HepG2 (cell line): ENCODE results near the gene CHEK1.

Experiments used
- CENPT ChIP-seq: sonication (generic); formaldehyde crosslinking; IDR thresholded peaks from 2 replicates; pipeline ENCODE4 v1.8.0; 2022; ENCODE audit warnings: low read depth, mild to moderate bottlenecking, moderate library complexity, missing genetic modification reagents
- GABPA ChIP-seq, 2 experiments: IDR thresholded peaks; 2 replicates each; pipeline ENCODE4 v1.6.1; 2011 to 2016; ENCODE audit warnings: low read depth in 2 of 2, low read length in 1 of 2, missing biosample characterization in 1 of 2, missing genetic modification characterization in 1 of 2
- HOXA7 ChIP-seq: sonication (generic); formaldehyde crosslinking; IDR thresholded peaks from 2 replicates; pipeline ENCODE4 v1.8.1; 2022; ENCODE audit warnings: mild to moderate bottlenecking, missing genetic modification reagents, moderate library complexity
- KAT7 ChIP-seq: IDR thresholded peaks from 2 replicates; pipeline ENCODE4 v1.6.1; 2018; ENCODE audit warnings: borderline replicate concordance, missing compliant biosample characterization
- MTA1 ChIP-seq: sonication (generic); formaldehyde crosslinking; IDR thresholded peaks from 2 replicates; pipeline ENCODE4 v1.4.0; 2020; ENCODE audit warnings: missing genetic modification reagents, mild to moderate bottlenecking, borderline replicate concordance
- MTF2 ChIP-seq: sonication (generic); formaldehyde crosslinking; IDR thresholded peaks from 2 replicates; pipeline ENCODE4 v1.5.0; 2020; ENCODE audit warnings: missing genetic modification reagents, borderline replicate concordance
- POLR2AphosphoS5 ChIP-seq: IDR thresholded peaks from 2 replicates; pipeline ENCODE4 v1.6.1; 2012; ENCODE audit warnings: low read depth, low read length
- RFX5 ChIP-seq: IDR thresholded peaks from 2 replicates; pipeline ENCODE4 v1.6.1; 2011; ENCODE audit warnings: low read depth, low read length, improper control_type of control experiment
- ZFX ChIP-seq: sonication (generic); formaldehyde crosslinking; IDR thresholded peaks from 2 replicates; pipeline ENCODE4 v1.4.0; 2020; ENCODE audit warnings: mild to moderate bottlenecking, low read depth, missing genetic modification reagents, moderate library complexity
- ZNF792 ChIP-seq: IDR thresholded peaks from 2 replicates; pipeline ENCODE4 v1.6.1; 2016
- TF ChIP-seq, protein P1 (sequence below): IDR thresholded peaks from 2 replicates; pipeline ENCODE4 v1.6.1; 2012; ENCODE audit warnings: inconsistent platforms
- TF ChIP-seq, protein P2 (sequence below): sonication (generic); formaldehyde crosslinking; conservative IDR thresholded peaks from 2 replicates; pipeline ENCODE4 v1.4.0; 2020; ENCODE audit warnings: missing genetic modification reagents

DNA sequence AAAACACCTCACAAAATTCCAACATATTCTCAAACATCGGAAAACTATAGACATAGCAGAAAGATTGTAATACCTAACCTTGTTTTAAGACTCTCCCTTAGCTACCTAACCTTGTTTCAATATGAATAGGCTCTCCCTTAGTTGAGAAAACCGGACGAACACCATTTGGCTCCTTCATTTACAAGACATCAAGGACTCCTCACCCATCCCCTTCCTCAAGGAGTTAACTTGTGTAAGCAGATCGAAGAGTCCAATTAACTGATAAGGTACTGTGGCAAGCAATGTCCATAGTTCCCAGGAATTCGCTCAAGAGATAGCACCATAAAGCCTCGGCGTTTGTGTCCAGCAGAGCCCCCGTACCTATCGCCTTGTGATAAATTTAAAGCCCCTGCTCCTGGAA is 60.3 kb downstream of the CHEK1 start:
- TF ChIP-seq ZFX (CRISPR knock-in tag), result no peak
- TF ChIP-seq POLR2AphosphoS5, result no peak
- no peak for TF ChIP-seq MTF2 (CRISPR knock-in tag)
- no peak for TF ChIP-seq RFX5
- no peak for TF ChIP-seq HOXA7 (CRISPR knock-in tag)
- TF ChIP-seq, protein P1, sequence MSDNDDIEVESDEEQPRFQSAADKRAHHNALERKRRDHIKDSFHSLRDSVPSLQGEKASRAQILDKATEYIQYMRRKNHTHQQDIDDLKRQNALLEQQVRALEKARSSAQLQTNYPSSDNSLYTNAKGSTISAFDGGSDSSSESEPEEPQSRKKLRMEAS, result no peak
- TF ChIP-seq KAT7 (CRISPR knock-in tag), result no peak
- TF ChIP-seq, protein P2, sequence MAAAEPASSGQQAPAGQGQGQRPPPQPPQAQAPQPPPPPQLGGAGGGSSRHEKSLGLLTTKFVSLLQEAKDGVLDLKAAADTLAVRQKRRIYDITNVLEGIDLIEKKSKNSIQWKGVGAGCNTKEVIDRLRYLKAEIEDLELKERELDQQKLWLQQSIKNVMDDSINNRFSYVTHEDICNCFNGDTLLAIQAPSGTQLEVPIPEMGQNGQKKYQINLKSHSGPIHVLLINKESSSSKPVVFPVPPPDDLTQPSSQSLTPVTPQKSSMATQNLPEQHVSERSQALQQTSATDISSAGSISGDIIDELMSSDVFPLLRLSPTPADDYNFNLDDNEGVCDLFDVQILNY, result no peak
- TF ChIP-seq GABPA (IDR thresholded peaks at IDR 0.05; ENCODE audit: low read depth, low read length), result no peak
- TF ChIP-seq GABPA (CRISPR knock-in tag; IDR thresholded peaks at IDR 0.05; ENCODE audit: low read depth), result no peak
- no peak for TF ChIP-seq MTA1 (CRISPR knock-in tag)
- no peak for TF ChIP-seq CENPT
- no peak for TF ChIP-seq ZNF792
